ENCODE measurements around the gene CCL28. TPM values are rescaled to one million over a fixed set of nuclear protein-coding genes. Genes with fewer than 3 reads are reported as not detected.
"Not testable (repeated sequence)": the region's sequence is repeated elsewhere in the genome, so short reads cannot be mapped to it uniquely, and the experiment has no call there.

Gene CCL28
- total RNA-seq, 1 donor from 2014 or later, result not detected

DNA sequence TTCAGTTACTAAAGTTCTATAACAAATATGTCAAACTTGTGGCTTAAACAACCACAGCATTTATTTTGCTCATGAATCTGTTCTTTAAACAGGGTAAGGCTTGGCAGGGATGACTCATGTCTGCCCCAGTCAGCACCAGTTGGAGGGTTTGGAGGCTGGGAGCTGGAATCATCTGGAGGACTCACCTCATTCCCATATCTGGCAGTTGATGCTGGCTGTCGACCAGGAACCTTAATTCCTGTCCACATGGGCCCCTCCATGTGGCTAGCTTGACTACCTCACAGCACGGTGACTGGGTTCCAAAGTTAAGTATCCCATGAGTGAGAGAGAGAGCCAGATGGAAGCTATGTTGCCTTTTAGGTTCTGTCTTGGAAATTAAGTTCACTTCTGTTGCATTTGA is 13.8 kb upstream of the CCL28 start:
- no peaks in the 10 kb centered on the region for H3K4me1 ChIP-seq
- no peaks in the 10 kb centered on the region for H3K9me3 ChIP-seq (ENCODE audit: low read depth)
- H3K4me2 ChIP-seq, result no peak overlapping the region
- DNase-seq (ENCODE audit: low spot score), result no peak
- no peaks in the 10 kb centered on the region for H3K79me2 ChIP-seq (ENCODE audit: low read depth)
- H3K27ac ChIP-seq, result no peak overlapping the region
- Mint-ChIP-seq H3K27me3 (ENCODE audit: insufficient read depth, low read depth) (peaks cover 2% of the 10 kb centered on the region), H3K27ac (no peak overlapping the region), H3K4me1 (no peaks in the 10 kb centered on the region), H3K4me3 (no peak overlapping the region), H3K36me3 (no peaks in the 10 kb centered on the region), H3K9me3 (peaks cover 2% of the 10 kb centered on the region)
- no peaks in the 10 kb centered on the region for H4K20me1 ChIP-seq (ENCODE audit: low read depth)
- H3F3A ChIP-seq (ENCODE audit: low read depth), result no peaks in the 10 kb centered on the region
- no peak overlapping the region for H3K9ac ChIP-seq
- H3K36me3 ChIP-seq, result no peaks in the 10 kb centered on the region
- H2AFZ ChIP-seq (replicated peaks), result no peak overlapping the region
- H3K27me3 ChIP-seq, result no peaks in the 10 kb centered on the region
- no peak overlapping the region for H3K4me3 ChIP-seq
- TF ChIP-seq EZH2phosphoT487 (IDR thresholded peaks at IDR 0.05), result no peak
- TF ChIP-seq EZH2 (IDR thresholded peaks at IDR 0.05), result no peak
- no peak for TF ChIP-seq CTCF (IDR thresholded peaks at IDR 0.05)

DNA sequence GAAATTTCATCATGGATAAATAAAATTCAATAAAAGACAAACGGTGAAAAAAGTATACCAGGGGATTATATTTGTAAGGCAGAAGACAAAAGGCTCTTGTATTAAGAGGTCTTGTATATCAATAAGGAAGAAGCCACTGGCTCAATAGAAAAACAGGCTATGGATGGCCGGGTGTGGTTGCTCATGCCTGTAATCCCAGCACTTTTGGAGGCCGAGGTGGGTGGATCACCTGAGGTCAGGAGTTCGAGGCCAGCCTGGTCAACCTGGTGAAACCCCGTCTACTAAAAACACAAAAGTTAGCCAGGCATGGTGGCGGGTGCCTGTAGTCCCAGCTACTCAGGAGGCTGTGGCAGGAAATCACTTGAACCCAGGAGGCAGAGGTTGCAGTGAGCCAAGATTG is 10.9 kb upstream of the CCL28 start:
- not testable (repeated sequence) for H3K27ac Mint-ChIP-seq

GRCh38 chr5:43422143-43422542 is 10.0 kb upstream of the CCL28 start:
- peaks cover 2% of the 10 kb centered on the region for H3K9me3 Mint-ChIP-seq
- no peak overlapping the region for H3K27ac ChIP-seq
- no peaks in the 10 kb centered on the region for H3K4me1 ChIP-seq
- H3K9me3 ChIP-seq (ENCODE audit: low read depth), result no peaks in the 10 kb centered on the region
- H2AFZ ChIP-seq (replicated peaks), result no peak overlapping the region
- H3F3A ChIP-seq (ENCODE audit: low read depth), result no peaks in the 10 kb centered on the region
- no peak overlapping the region for H3K4me3 ChIP-seq
- no peak overlapping the region for H3K4me2 ChIP-seq
- H3K27me3 Mint-ChIP-seq (ENCODE audit: insufficient read depth, low read depth), result no peaks in the 10 kb centered on the region
- H3K36me3 Mint-ChIP-seq, result no peaks in the 10 kb centered on the region
- no peak overlapping the region for H3K27ac Mint-ChIP-seq
- no peak overlapping the region for H3K9ac ChIP-seq
- no peaks in the 10 kb centered on the region for H3K36me3 ChIP-seq
- no peak overlapping the region for H3K4me3 Mint-ChIP-seq
- TF ChIP-seq EZH2phosphoT487 (IDR thresholded peaks at IDR 0.05) (no peak), EZH2 (IDR thresholded peaks at IDR 0.05) (no peak), CTCF (IDR thresholded peaks at IDR 0.05) (no peak)
- no peaks in the 10 kb centered on the region for H3K27me3 ChIP-seq
- H3K4me1 Mint-ChIP-seq, result no peaks in the 10 kb centered on the region
- no peak for DNase-seq (ENCODE audit: low spot score)
- no peaks in the 10 kb centered on the region for H3K79me2 ChIP-seq (ENCODE audit: low read depth)
- no peaks in the 10 kb centered on the region for H4K20me1 ChIP-seq (ENCODE audit: low read depth)

More for the DNA sequence above, 10.9 kb upstream of the CCL28 start:
- H3K9me3 Mint-ChIP-seq; H3K36me3 Mint-ChIP-seq; H4K20me1 ChIP-seq (ENCODE audit: low read depth); H3K27ac ChIP-seq; H3K4me3 Mint-ChIP-seq; H2AFZ ChIP-seq (replicated peaks); H3K9ac ChIP-seq; H3F3A ChIP-seq (ENCODE audit: low read depth); H3K27me3 ChIP-seq; H3K4me1 ChIP-seq; H3K36me3 ChIP-seq; H3K27me3 Mint-ChIP-seq (ENCODE audit: insufficient read depth, low read depth); H3K9me3 ChIP-seq (ENCODE audit: low read depth); H3K4me3 ChIP-seq; H3K4me1 Mint-ChIP-seq; H3K4me2 ChIP-seq; H3K79me2 ChIP-seq (ENCODE audit: low read depth); DNase-seq (ENCODE audit: low spot score): not testable (repeated sequence)

DNA sequence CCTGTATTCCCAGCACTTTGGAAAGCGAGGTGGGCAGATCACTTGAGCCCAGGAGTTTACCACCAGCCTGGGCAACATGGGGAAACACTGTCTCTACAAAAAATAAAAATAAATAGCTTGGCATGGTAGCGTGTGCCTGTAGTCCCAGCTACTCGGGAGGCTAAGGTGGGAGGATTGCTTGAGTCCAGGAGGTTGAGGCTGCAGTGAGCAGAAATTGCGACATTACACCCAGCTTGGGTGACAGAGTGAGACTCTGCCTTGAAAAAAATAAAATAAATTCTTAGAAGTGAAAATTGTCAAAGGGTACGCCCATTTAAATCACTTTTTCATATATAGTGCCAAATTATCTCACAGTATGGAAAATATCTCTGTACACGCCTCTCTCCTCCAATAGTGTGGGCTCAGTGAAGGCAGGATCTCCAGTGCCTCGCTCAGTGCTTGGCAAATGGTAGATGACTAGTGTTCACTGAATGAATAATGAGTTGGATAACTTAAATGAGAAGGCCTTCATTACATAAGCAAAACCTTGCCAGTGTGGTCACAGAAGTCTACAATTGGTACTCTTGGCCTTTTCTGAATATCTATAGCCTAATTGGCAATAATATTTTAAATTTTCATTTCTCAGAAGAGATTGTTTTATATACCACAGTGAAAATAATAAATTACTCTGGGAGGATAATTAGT is 9.4 kb upstream of the CCL28 start:
- Histone ChIP-seq H3K4me1 (no peaks in the 10 kb centered on the region), H3K79me2 (ENCODE audit: low read depth) (no peaks in the 10 kb centered on the region), H4K20me1 (ENCODE audit: low read depth) (no peaks in the 10 kb centered on the region), H3K27ac (no peak overlapping the region), H3K27me3 (no peaks in the 10 kb centered on the region), H3K9me3 (ENCODE audit: low read depth) (no peaks in the 10 kb centered on the region), H3K4me3 (no peak overlapping the region), H3K9ac (no peak overlapping the region), H3K4me2 (no peak overlapping the region), H3F3A (ENCODE audit: low read depth) (no peaks in the 10 kb centered on the region), H2AFZ (replicated peaks) (no peak overlapping the region), H3K36me3 (no peaks in the 10 kb centered on the region)
- H3K27me3 Mint-ChIP-seq (ENCODE audit: insufficient read depth, low read depth), result no peaks in the 10 kb centered on the region
- H3K4me1 Mint-ChIP-seq, result no peaks in the 10 kb centered on the region
- TF ChIP-seq EZH2phosphoT487 (IDR thresholded peaks at IDR 0.05), result no peak
- no peak for TF ChIP-seq EZH2 (IDR thresholded peaks at IDR 0.05)
- TF ChIP-seq CTCF (IDR thresholded peaks at IDR 0.05), result no peak
- H3K27ac Mint-ChIP-seq, result no peak overlapping the region
- DNase-seq (ENCODE audit: low spot score), result no peak
- no peak overlapping the region for H3K4me3 Mint-ChIP-seq
- no peaks in the 10 kb centered on the region for H3K36me3 Mint-ChIP-seq
- peaks cover 2% of the 10 kb centered on the region for H3K9me3 Mint-ChIP-seq

All from neural progenitor cell (in vitro differentiated cells).